Measurements from ENCODE around the gene CCDC34. TPM values are rescaled to one million over a fixed set of nuclear protein-coding genes. Genes with fewer than 3 reads are reported as not detected.

CCDC34 gene
- total and polyA plus RNA-seq, 12 donors, result 1.1 to 10.7 (median 3.3) TPM

DNA sequence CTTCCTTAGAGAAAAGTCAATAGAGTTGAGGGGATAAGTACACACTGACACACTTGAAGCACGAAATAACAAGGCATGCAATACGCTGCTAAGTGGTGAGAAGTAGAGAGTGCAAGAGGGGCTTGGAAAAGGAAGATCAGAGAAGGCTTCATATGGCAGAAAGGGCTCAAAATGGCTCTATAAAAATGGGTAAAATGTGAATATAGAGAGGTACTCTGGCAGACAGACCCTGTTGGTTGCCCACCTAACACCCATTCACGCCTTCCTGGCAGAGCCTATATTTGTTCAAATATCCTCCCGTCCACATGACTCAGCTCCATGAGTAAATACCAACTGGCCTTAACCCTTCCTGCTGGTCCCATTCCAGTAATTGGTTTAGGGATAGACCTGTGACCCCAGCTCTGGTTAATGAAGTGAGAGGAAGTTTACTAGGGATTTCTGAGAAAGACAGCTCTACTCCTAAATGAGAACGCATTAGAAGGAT lies 38.9 kb upstream of the CCDC34 start:
- no peaks in the 10 kb centered on the region for H3K9me3 ChIP-seq
- H3K4me3 ChIP-seq, result no peak overlapping the region
- 88 to 91% methylated on average over 5 of the region's 5 CpGs for WGBS, 2 donors
- intact Hi-C loops (cut with DNase I), result no loop called here
- H3K4me1 ChIP-seq, result peaks cover 0 to 29% (median 4%) of the 10 kb centered on the region in 9 donors
- no peak overlapping the region for H3K27ac ChIP-seq
- H3K36me3 ChIP-seq, result no peaks in the 10 kb centered on the region
- ATAC-seq (no peak), DNase-seq (no peak)
- H3K27me3 ChIP-seq, result no peaks in the 10 kb centered on the region
- TF ChIP-seq, protein P1, sequence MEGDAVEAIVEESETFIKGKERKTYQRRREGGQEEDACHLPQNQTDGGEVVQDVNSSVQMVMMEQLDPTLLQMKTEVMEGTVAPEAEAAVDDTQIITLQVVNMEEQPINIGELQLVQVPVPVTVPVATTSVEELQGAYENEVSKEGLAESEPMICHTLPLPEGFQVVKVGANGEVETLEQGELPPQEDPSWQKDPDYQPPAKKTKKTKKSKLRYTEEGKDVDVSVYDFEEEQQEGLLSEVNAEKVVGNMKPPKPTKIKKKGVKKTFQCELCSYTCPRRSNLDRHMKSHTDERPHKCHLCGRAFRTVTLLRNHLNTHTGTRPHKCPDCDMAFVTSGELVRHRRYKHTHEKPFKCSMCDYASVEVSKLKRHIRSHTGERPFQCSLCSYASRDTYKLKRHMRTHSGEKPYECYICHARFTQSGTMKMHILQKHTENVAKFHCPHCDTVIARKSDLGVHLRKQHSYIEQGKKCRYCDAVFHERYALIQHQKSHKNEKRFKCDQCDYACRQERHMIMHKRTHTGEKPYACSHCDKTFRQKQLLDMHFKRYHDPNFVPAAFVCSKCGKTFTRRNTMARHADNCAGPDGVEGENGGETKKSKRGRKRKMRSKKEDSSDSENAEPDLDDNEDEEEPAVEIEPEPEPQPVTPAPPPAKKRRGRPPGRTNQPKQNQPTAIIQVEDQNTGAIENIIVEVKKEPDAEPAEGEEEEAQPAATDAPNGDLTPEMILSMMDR (IDR thresholded peaks at IDR 0.05), result no peak

DNA sequence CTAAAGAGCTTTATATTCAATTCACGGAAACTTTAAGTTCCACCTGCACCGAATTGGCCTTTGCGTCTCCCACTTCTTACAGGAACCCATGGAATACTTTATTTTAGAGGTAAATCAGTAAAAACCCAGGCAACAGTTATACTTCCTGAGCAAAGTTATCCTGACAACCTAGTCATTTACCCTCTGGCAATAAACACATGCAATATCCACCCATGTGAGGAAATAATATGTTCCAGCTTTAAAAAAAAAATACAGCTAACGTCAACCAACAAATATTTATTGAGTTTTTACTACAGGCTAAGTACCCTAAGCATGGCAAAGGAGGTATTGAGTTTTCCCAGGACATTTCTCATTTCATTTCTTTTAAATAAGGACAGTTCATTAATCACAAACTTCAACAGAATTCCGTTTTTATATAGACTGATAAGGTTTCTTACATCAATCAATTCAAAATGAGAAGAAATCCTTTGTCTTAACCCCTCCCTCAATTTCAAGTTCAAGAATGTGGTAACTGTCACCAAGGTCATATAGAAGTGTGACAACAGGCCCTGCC lies 38.3 kb upstream of the CCDC34 start:
- H3K4me3 ChIP-seq, result no peak overlapping the region
- WGBS, 2 donors, result 88 to 89% methylated on average over 5 of the region's 5 CpGs
- ATAC-seq, result no peak
- no peak overlapping the region for H3K27ac ChIP-seq
- no peaks in the 10 kb centered on the region for H3K9me3 ChIP-seq
- H3K36me3 ChIP-seq, result no peaks in the 10 kb centered on the region
- DNase-seq, result no peak
- intact Hi-C loops (cut with DNase I), result no loop called here
- no peaks in the 10 kb centered on the region for H3K27me3 ChIP-seq
- peaks cover 0 to 30% (median 7%) of the 10 kb centered on the region in 9 donors for H3K4me1 ChIP-seq
- TF ChIP-seq, protein P1 (IDR thresholded peaks at IDR 0.05), result no peak

- H3K36me3 ChIP-seq, result no peaks in the 10 kb centered on the region
- ATAC-seq (no peak), DNase-seq (no peak)
- H3K27ac ChIP-seq, result no peak overlapping the region
- no peak overlapping the region for H3K4me3 ChIP-seq
- H3K9me3 ChIP-seq, result no peaks in the 10 kb centered on the region
- TF ChIP-seq, protein P1 (IDR thresholded peaks at IDR 0.05), result no peak
- 86 to 93% methylated on average over 3 of the region's 3 CpGs for WGBS, 2 donors
- no peaks in the 10 kb centered on the region for H3K27me3 ChIP-seq
- intact Hi-C loops (cut with DNase I), result loop anchor here in 2 of 10 donors (5.0 to 10.0 kb wide), 2 partner anchors 66 to 69 kb away; no protein-coding TSS in a partner anchor
- peaks cover 0 to 34% (median 16%) of the 10 kb centered on the region in 9 donors for H3K4me1 ChIP-seq
These were observed 35.4 kb upstream of the CCDC34 start for GRCh38 chr11:27398400-27398770.

DNA sequence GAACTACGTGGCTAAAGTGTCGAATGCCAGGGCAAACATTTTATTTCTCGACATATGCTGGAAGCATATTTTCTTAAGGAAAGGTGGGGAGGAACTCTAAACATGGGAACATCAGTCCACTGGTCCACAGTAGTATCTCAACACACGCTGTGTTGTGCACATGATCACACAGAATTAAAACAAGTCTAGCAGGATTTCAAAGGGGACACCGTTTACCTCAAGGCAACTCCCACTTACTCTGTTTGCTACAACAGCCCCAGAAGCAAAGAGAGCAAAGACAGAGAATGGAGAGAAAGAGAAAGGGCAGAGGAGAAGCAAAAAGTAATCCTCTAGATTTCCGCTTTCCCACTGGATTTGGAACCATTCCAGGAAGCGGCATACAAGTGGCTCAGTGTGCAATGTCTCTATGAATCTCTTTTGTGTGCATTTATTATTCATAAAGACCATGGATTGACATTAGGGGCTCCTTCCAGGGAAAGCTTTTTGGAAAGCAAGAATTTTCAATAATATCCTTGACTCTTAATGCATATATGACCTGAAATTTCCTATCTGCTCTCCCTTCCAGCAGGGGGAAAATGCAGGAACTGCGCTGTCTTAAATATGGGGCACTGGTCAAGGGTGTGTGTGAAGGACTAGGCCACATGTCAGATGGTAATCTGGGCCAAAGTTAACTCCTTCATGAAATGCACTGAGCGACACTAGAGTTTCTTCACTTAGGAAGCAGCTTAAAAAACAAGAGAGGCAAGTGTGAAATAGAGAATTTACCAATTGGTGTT lies 34.8 kb upstream of the CCDC34 start:
- Histone ChIP-seq H3K4me1 (peaks cover 0 to 37% (median 18%) of the 10 kb centered on the region in 9 donors), H3K27me3 (no peaks in the 10 kb centered on the region), H3K36me3 (no peaks in the 10 kb centered on the region), H3K27ac (no peak overlapping the region), H3K4me3 (no peak overlapping the region), H3K9me3 (no peaks in the 10 kb centered on the region)
- intact Hi-C loops (cut with DNase I), result loop anchor here in 2 of 10 donors (5.0 to 10.0 kb wide), 2 partner anchors 67 to 69 kb away; no protein-coding TSS in a partner anchor
- ATAC-seq, result no peak
- TF ChIP-seq, protein P1 (IDR thresholded peaks at IDR 0.05), result no peak
- WGBS, 2 donors, result 71 to 75% methylated on average over 9 of the region's 9 CpGs
- no peak for DNase-seq

Data from heart right ventricle (tissue), 16 donors.